K562 (cell line): ENCODE measurements around the gene EHBP1.

Experiments
- ARID2 ChIP-seq: fragments of 450-650 bp; IDR thresholded peaks from 2 replicates; pipeline ENCODE4 v1.6.1; 2017; ENCODE audit warnings: antibody characterized with exemption, mild to moderate bottlenecking
- CTCF ChIP-seq, 3 experiments: IDR thresholded peaks in 2 of 3; conservative IDR thresholded peaks in 1 of 3; 2 replicates each; pipeline ENCODE4 v1.5.1; 2011 to 2012; ENCODE audit warnings: low read length in 3 of 3, mild to moderate bottlenecking in 3 of 3, control low read depth in 2 of 3, improper control_type of control experiment in 1 of 3, inconsistent platforms in 1 of 3, low read depth in 1 of 3, mixed read lengths in 1 of 3, moderate library complexity in 1 of 3; ENCODE audit not compliant: insufficient read depth in 2 of 3
- KHSRP ChIP-seq: fragments of 450-650 bp; IDR thresholded peaks from 2 replicates; pipeline ENCODE4 v1.6.1; 2017
- POLR2A ChIP-seq: fragments of 450-650 bp; conservative IDR thresholded peaks from 2 replicates; pipeline ENCODE4 v1.6.1; 2016
- SFPQ ChIP-seq: fragments of 200-400 bp; formaldehyde crosslinking; IDR thresholded peaks from 2 replicates; pipeline ENCODE4 v1.6.1; 2017; ENCODE audit warnings: mild to moderate bottlenecking, low read depth, low read length, moderate library complexity
- SMAD4 ChIP-seq: fragments of 250-450 bp; sonication (Bioruptor Pico); conservative IDR thresholded peaks from 2 replicates; pipeline ENCODE4 v1.8.0; 2021; ENCODE audit warnings: inconsistent platforms, mild to moderate bottlenecking, moderate library complexity
- ZKSCAN8 ChIP-seq: fragments of 200-800 bp; sonication (Bioruptor generic); IDR thresholded peaks from 2 replicates; pipeline ENCODE4 v1.6.1; 2016; ENCODE audit warnings: missing genetic modification characterization, missing compliant biosample characterization

DNA sequence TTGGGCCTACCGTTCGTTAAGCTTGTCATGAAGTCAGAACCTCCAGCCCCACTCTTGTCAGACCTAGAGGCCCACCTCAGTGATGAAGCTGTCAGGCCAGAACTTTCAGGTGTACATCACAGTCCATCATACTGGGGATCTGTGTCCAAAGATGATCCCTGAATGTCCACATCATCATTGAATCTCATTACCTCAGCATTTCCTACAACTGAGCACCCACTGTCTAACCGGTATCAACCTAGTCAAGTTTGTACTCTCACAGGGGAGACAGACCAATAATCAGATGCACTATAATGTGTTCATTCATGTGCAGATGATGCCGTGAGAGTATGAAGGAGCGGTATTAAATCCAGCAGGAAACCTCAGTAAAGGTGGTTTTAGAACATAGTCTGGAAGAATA is 36.3 kb upstream of the EHBP1 start:
- TF ChIP-seq KHSRP: no peak
- no peak for TF ChIP-seq ZKSCAN8
- TF ChIP-seq ARID2: no peak
- no peak for TF ChIP-seq SMAD4 (CRISPR knock-in tag)
- TF ChIP-seq CTCF (IDR thresholded peaks at IDR 0.05 in 2 of 3, conservative IDR thresholded peaks at IDR 0.05 in 1 of 3; ENCODE audit: insufficient read depth in 2 of 3, low read depth in 1 of 3, low read length in 3 of 3): no peak
- no peak for TF ChIP-seq SFPQ
- TF ChIP-seq POLR2A: no peak
